Measurements from ENCODE around the gene DRAXIN.

DRAXIN gene

GRCh38 chr1:11654939-11655808 is 36.3 kb upstream of the DRAXIN start:
- DNase-seq (ENCODE audit: low spot score): no peak

GRCh38 chr1:11657654-11658053 is 33.9 kb upstream of the DRAXIN start:
- no peak for DNase-seq (ENCODE audit: low spot score)

GRCh38 chr1:11658542-11658941 is 33.0 kb upstream of the DRAXIN start:
- DNase-seq (ENCODE audit: low spot score): no peak

GRCh38 chr1:11659748-11660147 is 31.8 kb upstream of the DRAXIN start:
- DNase-seq (ENCODE audit: low spot score): no peak

GRCh38 chr1:11661103-11661502 is 30.4 kb upstream of the DRAXIN start:
- no peak for DNase-seq (ENCODE audit: low spot score)

GRCh38 chr1:11664336-11665065 is 27.0 kb upstream of the DRAXIN start:
- DNase-seq (ENCODE audit: low spot score): peak; percentile 74

- no peak for DNase-seq (ENCODE audit: low spot score)
Observed at GRCh38 chr1:11668516-11668915, 23.0 kb upstream of the DRAXIN start.

GRCh38 chr1:11670747-11671146 is 20.8 kb upstream of the DRAXIN start:
- DNase-seq (ENCODE audit: low spot score): no peak

- no peak for DNase-seq (ENCODE audit: low spot score)
Observed at GRCh38 chr1:11671205-11671543, 20.3 kb upstream of the DRAXIN start.

GRCh38 chr1:11671544-11672286 is 19.8 kb upstream of the DRAXIN start:
- no peak for DNase-seq (ENCODE audit: low spot score)

GRCh38 chr1:11673089-11673769 is 18.3 kb upstream of the DRAXIN start:
- no peak for DNase-seq (ENCODE audit: low spot score)

GRCh38 chr1:11674488-11674887 is 17.0 kb upstream of the DRAXIN start:
- no peak for DNase-seq (ENCODE audit: low spot score)

GRCh38 chr1:11675325-11675724 is 16.2 kb upstream of the DRAXIN start:
- DNase-seq (ENCODE audit: low spot score): no peak

GRCh38 chr1:11676386-11677103 is 15.0 kb upstream of the DRAXIN start:
- DNase-seq (ENCODE audit: low spot score): no peak

- DNase-seq (ENCODE audit: low spot score): no peak
Observed at GRCh38 chr1:11678442-11678841, 13.1 kb upstream of the DRAXIN start.

GRCh38 chr1:11680270-11681070 is 11.0 kb upstream of the DRAXIN start:
- no peak for DNase-seq (ENCODE audit: low spot score)

- peak; percentile 85 for DNase-seq (ENCODE audit: low spot score)
Observed at GRCh38 chr1:11681071-11681771, 10.3 kb upstream of the DRAXIN start, which contains the start of gene MAD2L2. MAD2L2 (minus strand) TSS chr1:11681148; CDS start chr1:11680601, 547 bp downstream.

- no peak for DNase-seq (ENCODE audit: low spot score)
Observed at GRCh38 chr1:11682287-11682771, 9.2 kb upstream of the DRAXIN start.

GRCh38 chr1:11682799-11683198 is 8.7 kb upstream of the DRAXIN start:
- no peak for DNase-seq (ENCODE audit: low spot score)

GRCh38 chr1:11684070-11684469 is 7.4 kb upstream of the DRAXIN start:
- DNase-seq (ENCODE audit: low spot score): no peak
